GM18520 (cell line): ENCODE measurements around the gene USP28.
"Not testable (repeated sequence)": the region's sequence is repeated elsewhere in the genome, so short reads cannot be mapped to it uniquely, and the experiment has no call there.

Experiments used
- ATAC-seq: cut with Tn5 transposase; IDR thresholded peaks from one replicate; pipeline ENCODE4 v1.9.1; 2021; ENCODE audit not compliant: unreplicated experiment

The USP28 gene

DNA sequence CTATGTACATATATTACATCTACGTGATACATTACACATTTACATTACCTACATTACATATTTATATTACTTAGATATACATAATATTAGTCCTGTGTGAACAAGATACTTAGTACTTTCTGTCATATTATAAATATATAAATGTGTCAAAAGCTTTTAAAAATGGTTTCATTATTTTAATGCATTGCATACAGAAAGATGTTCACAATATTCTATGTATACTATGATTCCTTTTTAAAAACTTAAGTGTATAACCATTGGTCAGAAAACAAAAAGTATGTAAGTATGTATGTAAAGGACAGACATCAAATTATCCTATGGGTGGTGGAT, 101.2 kb downstream of the USP28 start:
- ATAC-seq: no peak

DNA sequence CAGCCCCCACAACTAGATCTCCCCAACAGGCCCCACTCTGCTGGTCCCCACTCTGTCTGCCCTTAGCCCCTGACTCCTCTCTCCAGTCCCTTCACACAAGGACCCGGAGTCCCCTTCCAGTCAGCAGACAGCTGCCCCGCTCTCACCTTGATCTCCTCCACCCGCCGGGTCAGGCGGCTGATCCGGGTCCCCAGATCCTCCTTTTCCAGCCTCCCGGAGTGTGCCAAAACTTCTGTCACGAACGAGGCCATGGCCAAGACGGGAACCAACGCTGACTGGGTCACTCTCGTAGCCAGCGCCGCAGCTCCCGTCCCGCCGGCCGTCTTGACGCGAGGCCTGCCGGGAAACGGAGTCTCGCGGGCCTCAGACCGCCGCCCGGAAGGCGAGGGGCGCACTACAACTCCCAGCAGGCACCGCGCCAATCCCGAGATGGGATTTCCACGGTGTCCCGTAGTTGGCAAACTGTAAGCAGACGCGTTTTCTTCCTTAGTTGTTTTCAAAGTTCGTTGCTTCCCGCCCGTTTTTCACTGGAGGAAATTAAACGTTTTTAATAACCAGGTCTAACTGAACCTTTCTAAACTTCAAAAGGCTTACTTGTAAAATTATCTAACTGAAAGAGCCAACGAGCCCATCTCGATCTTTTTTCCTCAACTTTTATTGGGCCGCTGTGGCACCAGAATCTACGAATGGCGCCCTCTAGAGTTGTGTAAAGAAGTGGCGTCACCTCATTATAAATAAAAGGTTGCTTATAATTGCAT, 101.8 kb downstream of the USP28 start, which contains the start of gene ZW10:
Gene ZW10 (minus strand): TSS at position 277 of the 758 bp plus-strand sequence. CDS start 26 bp downstream, at position 251.
- ATAC-seq: peak; percentile 96

DNA sequence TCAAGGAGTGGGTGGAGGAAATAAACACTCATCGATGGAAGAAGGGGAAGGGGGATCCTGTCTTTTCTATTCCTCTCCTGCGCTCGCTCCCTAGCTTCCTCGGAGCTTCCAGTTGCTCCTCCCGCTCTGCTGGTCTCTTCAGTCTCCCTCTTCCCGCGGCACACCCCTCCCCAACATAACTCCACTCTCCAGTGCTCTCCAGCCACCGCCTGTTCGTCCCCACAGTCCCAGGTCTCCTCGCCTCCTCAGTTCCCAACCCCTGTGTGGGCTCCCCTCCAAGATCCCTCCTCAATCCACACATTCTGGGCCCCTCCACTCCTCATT, 102.3 kb downstream of the USP28 start:
- no peak for ATAC-seq

DNA sequence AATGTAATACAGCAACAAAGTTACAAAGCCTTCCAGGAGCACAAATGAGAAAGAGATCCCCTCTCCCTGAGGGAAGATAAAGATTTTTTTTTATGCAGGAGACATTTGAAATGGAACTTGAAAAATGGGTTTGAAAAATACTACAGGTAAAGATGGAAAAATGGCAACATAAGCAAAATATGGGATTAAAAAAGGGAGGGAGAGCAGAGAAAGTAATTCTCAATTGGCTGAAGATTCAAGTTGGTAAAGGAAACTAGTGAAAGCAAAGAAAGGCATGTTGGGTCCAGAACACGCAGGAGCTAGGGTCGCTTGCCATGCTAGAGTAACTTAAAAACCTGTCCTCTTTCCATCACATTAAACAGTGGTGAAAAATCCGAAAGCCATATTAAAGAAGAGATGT, 103.4 kb downstream of the USP28 start:
- no peak for ATAC-seq

DNA sequence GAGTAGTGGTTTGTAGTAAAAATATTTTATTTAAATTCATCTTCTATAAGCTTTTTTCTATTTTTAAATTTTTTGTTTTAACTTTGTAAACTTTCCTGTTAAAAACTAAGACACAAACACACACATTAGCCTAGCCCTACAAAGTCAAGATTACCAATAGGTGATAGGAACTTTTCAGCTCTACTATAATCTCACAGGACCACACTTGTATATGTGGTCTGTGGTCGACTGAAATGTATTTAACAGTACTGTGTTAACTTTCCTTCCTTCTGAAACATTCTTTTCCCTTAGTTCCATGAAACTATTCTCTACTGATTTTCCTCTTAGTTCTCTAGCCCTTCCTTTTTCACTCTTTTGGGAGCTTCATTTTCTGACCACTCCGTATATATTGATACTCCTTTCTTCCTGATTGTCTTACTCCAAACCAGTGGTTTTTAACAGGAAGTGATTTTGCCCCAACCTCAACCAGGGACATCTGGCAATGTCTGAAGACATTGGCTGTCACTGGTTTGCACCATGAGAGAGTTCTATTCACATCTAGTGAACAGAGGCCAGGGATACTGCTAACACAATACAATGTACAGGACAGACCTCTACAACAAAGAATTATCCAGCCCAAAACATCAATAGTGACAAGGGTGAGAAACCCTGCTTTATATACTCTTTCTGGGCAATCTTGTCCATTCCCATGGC, 110.7 kb downstream of the USP28 start:
- no peak for ATAC-seq

DNA sequence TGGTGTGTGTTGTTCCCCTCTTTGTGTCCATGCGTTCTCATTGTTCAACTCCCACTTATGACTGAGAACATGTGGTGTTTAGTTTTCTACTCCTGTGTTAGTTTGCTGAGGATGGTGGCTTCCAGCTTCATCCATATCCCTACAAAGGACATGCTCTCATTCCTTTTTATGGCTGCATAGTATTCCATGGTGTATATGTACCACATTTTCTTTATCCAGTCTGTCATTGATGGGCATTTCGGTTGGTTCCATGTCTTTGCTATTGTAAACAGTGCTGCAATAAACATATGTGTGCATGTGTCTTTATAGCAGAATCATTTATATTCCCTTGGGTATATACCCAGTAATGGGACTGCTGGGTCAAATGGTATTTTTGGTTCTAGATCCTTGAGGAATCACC, 112.3 kb downstream of the USP28 start:
- not testable (repeated sequence) for ATAC-seq

DNA sequence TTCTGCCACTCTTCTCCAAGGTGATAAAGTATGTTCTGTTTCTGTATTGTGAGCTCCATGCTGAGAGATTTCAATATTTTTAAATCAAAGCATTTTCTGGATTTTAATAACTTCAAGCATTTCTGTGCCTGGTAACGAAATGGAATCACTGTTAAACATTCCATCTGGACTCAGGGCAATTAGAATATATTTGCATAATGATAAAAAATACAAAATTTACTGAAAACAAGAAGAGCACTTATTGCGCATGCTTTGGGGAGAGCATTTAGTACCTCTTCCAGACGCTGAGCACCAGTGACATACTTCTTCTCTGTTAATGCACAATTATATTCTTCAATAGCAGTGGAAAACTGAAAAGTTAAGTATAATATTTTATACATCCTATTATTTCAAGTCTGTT, 115.1 kb downstream of the USP28 start:
- no peak for ATAC-seq

DNA sequence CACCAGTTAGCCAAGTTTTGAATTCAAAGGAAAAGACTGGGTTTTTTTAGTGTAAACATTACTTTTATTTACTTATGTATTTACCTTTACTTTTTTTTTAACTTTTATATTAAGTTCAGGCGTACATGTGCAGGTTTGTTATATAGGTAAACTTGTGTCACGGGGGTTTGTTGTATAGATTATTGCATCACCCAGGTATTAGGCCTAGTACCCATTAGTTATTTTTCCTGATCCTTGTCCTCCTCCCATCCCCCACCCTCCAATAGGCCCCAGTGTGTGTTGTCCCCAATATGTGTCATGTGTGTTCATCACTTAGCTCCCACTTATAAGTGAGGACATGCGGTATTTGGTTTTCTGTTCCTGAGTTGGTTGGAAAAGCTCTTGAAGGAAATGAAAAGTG, 122.4 kb downstream of the USP28 start:
- no peak for ATAC-seq
